Endothelial cell of umbilical vein (primary cell): ENCODE data around the gene ZNF777. TPM values are rescaled to one million over a fixed set of nuclear protein-coding genes. Genes with fewer than 3 reads are reported as not detected.
"Not testable (repeated sequence)": the region's sequence is repeated elsewhere in the genome, so short reads cannot be mapped to it uniquely, and the experiment has no call there.

ENCODE experiments used
- BruUV-seq: library from RNA; stranded (reverse); fragments of 400-500 nt; replicated peaks from 2 replicates; lab custom pipeline; 2021; lab: Mats Ljungman, UMichigan
- CTCF ChIA-PET: fragments of 300-600, 350-600 bp; sonication (Branson Sonifier 250); formaldehyde crosslinking; loops from one replicate; lab custom pipeline; 2021; ENCODE audit warnings: antibody characterized with exemption, inconsistent platforms; lab: Charles Lee
- POLR2A ChIA-PET: fragments of 300-600, 350-600 bp; sonication (Branson Sonifier 250); formaldehyde crosslinking; loops from one replicate; lab custom pipeline; 2021; ENCODE audit warnings: antibody characterized with exemption, inconsistent platforms; lab: Charles Lee
- DNase-seq: peaks from one replicate; pipeline ENCODE4 v3.0.0-alpha.2; 2011; ENCODE audit warnings: low read depth, low spot score
- FAIRE-seq: peaks from 2 replicates; lab custom pipeline; 2011; peaks lifted over from hg19 to GRCh38; lab: Jason Lieb, UNC
- H2AFZ ChIP-seq: 2 replicates; pipeline ENCODE4 v1.6.0; 2012; ENCODE audit warnings: low read depth, low read length, control low read depth, inconsistent platforms
- H3K27ac ChIP-seq: 2 replicates; pipeline ENCODE4 v1.5.1; 2011; ENCODE audit warnings: low read depth, mild to moderate bottlenecking, control low read depth, low read length, moderate library complexity; ENCODE audit not compliant: insufficient read depth
- H3K27me3 ChIP-seq, 2 experiments: 2 replicates each; pipeline versions ENCODE4 v1.6.0 to v1.6.1; 2011; ENCODE audit warnings: low read length in 2 of 2, mixed read lengths in 1 of 2; ENCODE audit not compliant: control insufficient read depth in 2 of 2, insufficient read depth in 2 of 2
- H3K36me3 ChIP-seq, 2 experiments: 2 replicates in 1 of 2; 3 replicates in 1 of 2; pipeline ENCODE4 v1.5.1; 2011; ENCODE audit warnings: low read length in 2 of 2, mild to moderate bottlenecking in 1 of 2, moderate library complexity in 1 of 2; ENCODE audit not compliant: control insufficient read depth in 2 of 2, insufficient read depth in 2 of 2; ENCODE audit errors: extremely low read depth in 1 of 2
- H3K4me1 ChIP-seq: 3 replicates; pipeline ENCODE4 v1.5.1; 2011; ENCODE audit warnings: mild to moderate bottlenecking, low read length; ENCODE audit not compliant: control insufficient read depth, insufficient read depth; ENCODE audit errors: extremely low read depth
- H3K4me2 ChIP-seq: 2 replicates; pipeline ENCODE4 v1.6.1; 2011; ENCODE audit warnings: low read length, control low read depth, mixed read lengths; ENCODE audit not compliant: insufficient read depth
- H3K4me3 ChIP-seq, 3 experiments: fragments of 200-600 bp in 1 of 3; sonication (generic), shearing (Covaris generic) in 1 of 3; replicated peaks in 1 of 3; 2 replicates each; pipeline ENCODE4 v1.5.1; 2011 to 2016; ENCODE audit warnings: control low read depth in 3 of 3, low read length in 3 of 3, mild to moderate bottlenecking in 2 of 3, inconsistent platforms in 1 of 3, low read depth in 1 of 3, moderate library complexity in 1 of 3; ENCODE audit not compliant: insufficient read depth in 1 of 3
- H3K79me2 ChIP-seq: 2 replicates; pipeline ENCODE4 v1.6.0; 2012; ENCODE audit warnings: low read length, inconsistent platforms; ENCODE audit not compliant: control insufficient read depth, insufficient read depth
- H3K9ac ChIP-seq: replicated peaks from 2 replicates; pipeline ENCODE3; 2011; ENCODE audit warnings: low read length, control low read depth; ENCODE audit not compliant: insufficient read depth; ENCODE audit errors: extremely low read depth
- H3K9me1 ChIP-seq: replicated peaks from 3 replicates; pipeline ENCODE4 v1.6.0; 2011; ENCODE audit warnings: mild to moderate bottlenecking, low read length; ENCODE audit not compliant: control insufficient read depth, insufficient read depth; ENCODE audit errors: extremely low read depth
- H3K9me3 ChIP-seq: replicated peaks from 2 replicates; pipeline ENCODE4 v1.5.1; 2012; ENCODE audit warnings: low read length, inconsistent platforms; ENCODE audit not compliant: control insufficient read depth, insufficient read depth
- H4K20me1 ChIP-seq: replicated peaks from 2 replicates; pipeline ENCODE3; 2011; ENCODE audit warnings: mild to moderate bottlenecking, low read length; ENCODE audit not compliant: control insufficient read depth, insufficient read depth; ENCODE audit errors: extremely low read depth
- EZH2 ChIP-seq: IDR thresholded peaks from 2 replicates; pipeline ENCODE4 v1.6.1; 2012; ENCODE audit warnings: borderline replicate concordance, low read depth, mild to moderate bottlenecking, moderate library complexity, low read length, inconsistent platforms; ENCODE audit not compliant: severe bottlenecking
- FOS ChIP-seq: IDR thresholded peaks from 2 replicates; pipeline ENCODE4 v1.6.1; 2011; ENCODE audit warnings: mild to moderate bottlenecking, low read length, moderate library complexity, borderline replicate concordance; ENCODE audit not compliant: insufficient read depth
- GATA2 ChIP-seq: IDR thresholded peaks from 2 replicates; pipeline ENCODE4 v1.7.0; 2011; ENCODE audit warnings: low read depth, mild to moderate bottlenecking, moderate library complexity, mixed read lengths, low read length; ENCODE audit not compliant: insufficient read length, insufficient read depth
- JUN ChIP-seq: IDR thresholded peaks from 2 replicates; pipeline ENCODE4 v1.6.1; 2011; ENCODE audit warnings: borderline replicate concordance, low read depth; ENCODE audit not compliant: insufficient read length, insufficient read depth
- MAX ChIP-seq: IDR thresholded peaks from 2 replicates; pipeline ENCODE4 v1.6.1; 2011; ENCODE audit not compliant: insufficient read depth, insufficient read length
- MYC ChIP-seq: IDR thresholded peaks from one replicate; pipeline ENCODE4 v1.6.1; 2011; ENCODE audit warnings: mild to moderate bottlenecking, low read depth, low read length
- POLR2AphosphoS5 ChIP-seq: IDR thresholded peaks from 2 replicates; pipeline ENCODE4 v1.6.1; 2012; ENCODE audit warnings: low read depth, mild to moderate bottlenecking, control low read depth, low read length, moderate library complexity; ENCODE audit not compliant: insufficient read depth
- dilution Hi-C: fragments of 300-500 bp; cut with MboI; formaldehyde crosslinking; loops from one replicate; pipeline ENCODE4 v1.15.0; 2019; ENCODE audit warnings: low sequenced_read_pairs; ENCODE audit not compliant: extremely low pct_ligation_motif_present
- intact Hi-C: fragments of 100-400 bp; cut with micrococcal nuclease; formaldehyde crosslinking; loops from one replicate; pipeline ENCODE4 v1.10.0; 2022
- polyA plus RNA-seq, 4 experiments: library from polyadenylated mRNA; depleted of rRNA in 3 of 4; stranded (reverse) in 3 of 4; unstranded in 1 of 4; fragments of >200 nt; gene quantifications; 2 replicates each; pipeline versions ENCODE4 v1.2.1 to v1.2.3, GENCODE V29; 2011 to 2012; ENCODE audit warnings: missing spikeins in 1 of 4
- total RNA-seq: library from RNA; stranded (reverse); gene quantifications from 2 replicates; pipeline ENCODE4 v1.2.3, GENCODE V29; 2021
- TF ChIP-seq, protein P1 (sequence below), 2 donors: IDR thresholded peaks; 1 replicate in 1 of 2; 2 replicates in 1 of 2; pipeline ENCODE4 v1.5.1; 2011; ENCODE audit warnings: low read length in 2 of 2, mild to moderate bottlenecking in 2 of 2, moderate library complexity in 2 of 2, control low read depth in 1 of 2, inconsistent platforms in 1 of 2, low read depth in 1 of 2; ENCODE audit not compliant: insufficient read depth in 1 of 2; ENCODE audit errors: extremely low read depth in 1 of 2

ZNF777 gene
- total and polyA plus RNA-seq, 2 donors (not counting 3 experiments of a cell fraction or from before 2014, with no cell fraction given) = 7.4 to 11.1 TPM

DNA sequence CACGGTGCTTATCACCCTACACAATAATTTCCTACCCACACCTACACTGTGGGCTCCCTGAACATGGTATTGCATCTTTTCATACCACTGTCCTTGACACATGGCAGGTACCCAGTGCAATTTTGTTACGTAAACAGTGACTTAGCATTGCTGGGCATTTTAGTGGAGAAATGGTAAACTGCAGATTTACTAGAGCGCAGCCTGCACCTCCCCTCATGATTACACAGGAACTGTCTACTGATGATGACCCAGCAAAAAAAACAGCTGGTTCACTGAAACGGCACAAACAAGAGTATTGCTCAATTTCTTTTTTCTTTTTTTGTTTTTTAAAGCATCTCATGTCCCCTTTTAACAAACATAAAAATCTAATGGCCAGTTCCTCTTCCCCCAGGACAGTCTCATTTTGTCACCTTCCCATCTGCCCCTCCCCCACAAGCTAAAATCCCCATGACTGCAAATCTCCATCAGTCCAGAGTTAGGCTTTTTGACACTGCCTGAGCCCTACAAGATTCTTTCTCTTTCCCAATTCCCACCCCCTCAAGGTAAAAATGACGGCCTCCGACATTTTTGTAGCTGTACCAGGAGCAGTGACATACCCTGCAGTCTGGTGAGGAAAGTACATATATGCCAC lies 34.0 kb upstream of the ZNF777 start:
- H3K36me3 ChIP-seq = peaks cover 8 to 36% of the 10 kb centered on the region in 2 experiments
- FAIRE-seq (no peak), DNase-seq (no peak)
- peaks cover 24% of the 10 kb centered on the region for H3K79me2 ChIP-seq
- ChIA-PET CTCF (interaction anchor here (0.7 to 1.5 kb wide), 3 partner anchors 27 to 73 kb away, joined by 3 to 4 read pairs (median 4); no protein-coding TSS in a partner anchor), POLR2A (no interaction called here)
- TF ChIP-seq MYC (no peak), EZH2 (no peak), POLR2AphosphoS5 (no peak), FOS (no peak), GATA2 (no peak), MAX (no peak), JUN (no peak)
- TF ChIP-seq, protein P1, sequence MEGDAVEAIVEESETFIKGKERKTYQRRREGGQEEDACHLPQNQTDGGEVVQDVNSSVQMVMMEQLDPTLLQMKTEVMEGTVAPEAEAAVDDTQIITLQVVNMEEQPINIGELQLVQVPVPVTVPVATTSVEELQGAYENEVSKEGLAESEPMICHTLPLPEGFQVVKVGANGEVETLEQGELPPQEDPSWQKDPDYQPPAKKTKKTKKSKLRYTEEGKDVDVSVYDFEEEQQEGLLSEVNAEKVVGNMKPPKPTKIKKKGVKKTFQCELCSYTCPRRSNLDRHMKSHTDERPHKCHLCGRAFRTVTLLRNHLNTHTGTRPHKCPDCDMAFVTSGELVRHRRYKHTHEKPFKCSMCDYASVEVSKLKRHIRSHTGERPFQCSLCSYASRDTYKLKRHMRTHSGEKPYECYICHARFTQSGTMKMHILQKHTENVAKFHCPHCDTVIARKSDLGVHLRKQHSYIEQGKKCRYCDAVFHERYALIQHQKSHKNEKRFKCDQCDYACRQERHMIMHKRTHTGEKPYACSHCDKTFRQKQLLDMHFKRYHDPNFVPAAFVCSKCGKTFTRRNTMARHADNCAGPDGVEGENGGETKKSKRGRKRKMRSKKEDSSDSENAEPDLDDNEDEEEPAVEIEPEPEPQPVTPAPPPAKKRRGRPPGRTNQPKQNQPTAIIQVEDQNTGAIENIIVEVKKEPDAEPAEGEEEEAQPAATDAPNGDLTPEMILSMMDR (IDR thresholded peaks at IDR 0.05; ENCODE audit: extremely low read depth in 1 of 2, insufficient read depth in 1 of 2, low read depth in 1 of 2, low read length in 2 of 2) = no peak
- H3K9ac ChIP-seq = no peak overlapping the region
- H4K20me1 ChIP-seq = no peaks in the 10 kb centered on the region
- H3K4me1 ChIP-seq = peaks cover 11% of the 10 kb centered on the region
- H3K9me1 ChIP-seq = no peaks in the 10 kb centered on the region
- dilution Hi-C loops (no loop called here), intact Hi-C loops (loop anchor here (5.0 to 10.0 kb wide), 4 partner anchors 247 to 470 kb away; partner anchors contain the start of genes PDIA4, ZNF398 and ZNF425)
- BruUV-seq = no TSS peak
- no peak overlapping the region for H3K27ac ChIP-seq
- no peak overlapping the region for H3K4me2 ChIP-seq
- peaks cover 3 to 7% of the 10 kb centered on the region in 2 experiments for H3K27me3 ChIP-seq
- no peak overlapping the region for H3K4me3 ChIP-seq
- no peak overlapping the region for H2AFZ ChIP-seq
- no peaks in the 10 kb centered on the region for H3K9me3 ChIP-seq

- H3K27me3 ChIP-seq, H3K4me2 ChIP-seq, H3K9me1 ChIP-seq, H2AFZ ChIP-seq, H3K4me3 ChIP-seq, H3K9ac ChIP-seq, BruUV-seq, H3K27ac ChIP-seq, H4K20me1 ChIP-seq, CTCF ChIA-PET, DNase-seq, POLR2A ChIA-PET, FAIRE-seq, dilution Hi-C loops, H3K9me3 ChIP-seq: not testable (repeated sequence)
- Histone ChIP-seq H3K4me1 (peaks cover 11% of the 10 kb centered on the region), H3K36me3 (peaks cover 8 to 37% of the 10 kb centered on the region in 2 experiments), H3K79me2 (peaks cover 24% of the 10 kb centered on the region)
- intact Hi-C loops = loop anchor here (10.0 kb wide), 2 partner anchors 369 to 469 kb away; partner anchors contain the start of genes PDIA4 and ZNF425
Measured at GRCh38 chr7:149493975-149494374, 33.1 kb upstream of the ZNF777 start.
